ENCODE data around the gene PTPRN2.
"Not testable (repeated sequence)": the region's sequence is repeated elsewhere in the genome, so short reads cannot be mapped to it uniquely, and the experiment has no call there.

PTPRN2 gene

GRCh38 chr7:157592636-157593320 lies 994.8 kb downstream of the PTPRN2 start:
- DNase-seq, result not testable (repeated sequence)

GRCh38 chr7:157590526-157590925 lies 997.1 kb downstream of the PTPRN2 start:
- no peak for DNase-seq

- no peak for DNase-seq
These were observed 997.9 kb downstream of the PTPRN2 start for GRCh38 chr7:157589680-157590079.

- no peak for DNase-seq
These were observed 999.6 kb downstream of the PTPRN2 start for GRCh38 chr7:157587805-157588560.

GRCh38 chr7:157587051-157587804 lies 1000.4 kb downstream of the PTPRN2 start:
- no peak for DNase-seq

- DNase-seq, result no peak
These were observed 1001.1 kb downstream of the PTPRN2 start for GRCh38 chr7:157586426-157586955.

GRCh38 chr7:157585113-157585861 lies 1002.3 kb downstream of the PTPRN2 start:
- DNase-seq, result no peak

GRCh38 chr7:157584420-157584819 lies 1003.2 kb downstream of the PTPRN2 start:
- DNase-seq, result no peak

- DNase-seq, result no peak
These were observed 1005.9 kb downstream of the PTPRN2 start for GRCh38 chr7:157581740-157582139.

GRCh38 chr7:157580324-157580723 lies 1007.3 kb downstream of the PTPRN2 start:
- DNase-seq, result no peak

GRCh38 chr7:157579425-157579824 lies 1008.2 kb downstream of the PTPRN2 start:
- no peak for DNase-seq

- no peak for DNase-seq
These were observed 1009.8 kb downstream of the PTPRN2 start for GRCh38 chr7:157577796-157578339.

GRCh38 chr7:157577061-157577460 lies 1010.6 kb downstream of the PTPRN2 start:
- DNase-seq, result no peak

GRCh38 chr7:157576415-157576814 lies 1011.2 kb downstream of the PTPRN2 start:
- DNase-seq, result no peak

GRCh38 chr7:157575777-157576176 lies 1011.8 kb downstream of the PTPRN2 start:
- DNase-seq, result no peak

- no peak for DNase-seq
These were observed 1012.6 kb downstream of the PTPRN2 start for GRCh38 chr7:157574914-157575586.

GRCh38 chr7:157574120-157574825 lies 1013.4 kb downstream of the PTPRN2 start:
- no peak for DNase-seq

GRCh38 chr7:157573244-157573643 lies 1014.4 kb downstream of the PTPRN2 start:
- no peak for DNase-seq

- DNase-seq, result no peak
These were observed 1015.0 kb downstream of the PTPRN2 start for GRCh38 chr7:157572622-157573021.

GRCh38 chr7:157570531-157571200 lies 1017.0 kb downstream of the PTPRN2 start:
- DNase-seq, result no peak

- DNase-seq, result no peak
These were observed 1017.7 kb downstream of the PTPRN2 start for GRCh38 chr7:157569967-157570366.
